ENCODE results near the gene COPS3.
A peak's percentile ranks its signal among the peaks of the same experiment; 100 is the strongest.

DNA sequence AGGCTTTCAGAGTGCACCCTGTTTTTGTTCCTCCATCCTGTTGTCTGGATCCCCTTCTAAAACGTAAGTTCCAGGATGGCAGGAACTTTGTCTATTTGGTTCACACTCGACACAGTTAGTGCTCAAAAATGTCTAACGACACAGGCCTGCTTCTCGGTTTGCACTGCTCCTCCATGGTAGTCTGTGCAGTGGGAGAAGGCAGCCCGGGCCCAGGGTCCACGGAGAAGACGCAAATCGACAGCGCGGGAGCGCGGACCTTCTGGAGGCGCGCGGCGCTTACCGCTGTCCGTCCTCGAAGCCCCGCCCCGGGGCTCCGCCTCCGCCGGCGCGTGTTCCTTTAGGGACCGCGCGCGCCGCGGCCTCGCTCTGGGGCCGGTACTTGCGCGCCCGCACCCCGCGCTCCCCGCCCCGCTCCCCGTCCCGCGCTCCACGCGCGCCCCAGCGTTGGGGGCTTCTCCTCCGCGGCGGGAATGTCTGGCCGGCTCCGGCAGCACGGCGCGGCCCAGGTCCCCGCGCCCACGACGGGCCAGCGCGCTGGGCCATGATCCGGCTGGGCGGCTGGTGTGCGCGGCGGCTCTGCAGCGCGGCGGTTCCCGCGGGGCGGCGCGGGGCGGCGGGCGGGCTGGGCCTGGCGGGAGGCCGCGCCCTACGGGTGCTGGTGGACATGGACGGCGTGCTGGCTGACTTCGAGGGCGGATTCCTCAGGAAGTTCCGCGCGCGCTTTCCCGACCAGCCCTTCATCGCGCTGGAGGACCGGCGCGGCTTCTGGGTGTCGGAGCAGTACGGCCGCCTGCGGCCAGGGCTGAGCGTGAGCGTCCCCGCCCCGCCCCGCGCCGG, 22.2 kb upstream of the COPS3 start, which contains the start of gene NT5M:
- TF ChIP-seq POLR2A (IDR thresholded peaks at IDR 0.05) (no peak), POLR2AphosphoS5 (IDR thresholded peaks at IDR 0.05) (peak; percentile 48 to 68 (median 60))
